ENCODE data around the gene TMIGD1. TPM values are rescaled to one million over a fixed set of nuclear protein-coding genes. Genes with fewer than 3 reads are reported as not detected.

The TMIGD1 gene
- total RNA-seq, 2 experiments from 2014 or later, result not detected

DNA sequence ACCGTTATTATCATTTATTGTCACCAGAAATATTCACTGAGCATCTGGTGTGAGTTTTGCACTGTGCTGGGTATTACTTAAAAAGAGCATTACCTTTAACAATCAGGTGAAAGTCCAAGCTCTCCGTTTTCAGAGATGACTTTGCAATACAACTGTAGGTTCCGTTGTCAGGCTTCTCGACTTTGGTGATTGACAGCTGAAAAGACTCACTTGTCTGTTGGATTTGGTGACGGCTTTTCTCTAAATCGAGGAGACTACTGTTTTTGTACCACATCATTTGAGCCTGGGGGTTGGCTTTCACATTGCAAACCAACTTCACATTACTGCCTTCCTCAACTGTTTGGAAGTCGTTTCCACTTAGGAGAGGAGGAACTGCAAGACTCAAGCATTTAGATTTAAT, 9.1 kb downstream of the TMIGD1 start:
- H3K4me1 Mint-ChIP-seq (ENCODE audit: low read depth), result peaks cover 61% of the 10 kb centered on the region
- no peaks in the 10 kb centered on the region for H3K27me3 ChIP-seq (ENCODE audit: control insufficient read depth in 1 of 2, insufficient read depth in 2 of 2, low read length in 2 of 2)
- H3K4me1 ChIP-seq (ENCODE audit: insufficient read depth, low read length), result peaks cover 42% of the 10 kb centered on the region
- H3K9me3 Mint-ChIP-seq, result no peaks in the 10 kb centered on the region
- peak overlapping the region; percentile 88 for H3K27ac Mint-ChIP-seq
- no peak overlapping the region for H3K4me3 ChIP-seq (ENCODE audit: low read length)
- TF ChIP-seq, protein P1, sequence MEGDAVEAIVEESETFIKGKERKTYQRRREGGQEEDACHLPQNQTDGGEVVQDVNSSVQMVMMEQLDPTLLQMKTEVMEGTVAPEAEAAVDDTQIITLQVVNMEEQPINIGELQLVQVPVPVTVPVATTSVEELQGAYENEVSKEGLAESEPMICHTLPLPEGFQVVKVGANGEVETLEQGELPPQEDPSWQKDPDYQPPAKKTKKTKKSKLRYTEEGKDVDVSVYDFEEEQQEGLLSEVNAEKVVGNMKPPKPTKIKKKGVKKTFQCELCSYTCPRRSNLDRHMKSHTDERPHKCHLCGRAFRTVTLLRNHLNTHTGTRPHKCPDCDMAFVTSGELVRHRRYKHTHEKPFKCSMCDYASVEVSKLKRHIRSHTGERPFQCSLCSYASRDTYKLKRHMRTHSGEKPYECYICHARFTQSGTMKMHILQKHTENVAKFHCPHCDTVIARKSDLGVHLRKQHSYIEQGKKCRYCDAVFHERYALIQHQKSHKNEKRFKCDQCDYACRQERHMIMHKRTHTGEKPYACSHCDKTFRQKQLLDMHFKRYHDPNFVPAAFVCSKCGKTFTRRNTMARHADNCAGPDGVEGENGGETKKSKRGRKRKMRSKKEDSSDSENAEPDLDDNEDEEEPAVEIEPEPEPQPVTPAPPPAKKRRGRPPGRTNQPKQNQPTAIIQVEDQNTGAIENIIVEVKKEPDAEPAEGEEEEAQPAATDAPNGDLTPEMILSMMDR (IDR thresholded peaks at IDR 0.05), result no peak
- H3K9me3 ChIP-seq (ENCODE audit: control insufficient read depth in 1 of 2, insufficient read depth in 1 of 2, low read length in 2 of 2), result no peaks in the 10 kb centered on the region
- no peak overlapping the region for H3K4me3 Mint-ChIP-seq
- CTCF ChIA-PET, result interaction anchor here (1.1 to 2.5 kb wide), 2 partner anchors 12 to 152 kb away, joined by 3 to 19 read pairs; partner anchors contain the start of gene GOSR1
- no peak for DNase-seq
- H3K36me3 ChIP-seq (ENCODE audit: insufficient read depth, low read length), result no peaks in the 10 kb centered on the region
- no peak for ATAC-seq (ENCODE audit: poor library complexity)
- H3K27ac ChIP-seq (ENCODE audit: low read depth in 1 of 2, low read length in 2 of 2), result peak overlapping the region; percentile 51 to 53
- POLR2A ChIA-PET, result interaction anchor here (0.6 to 3.4 kb wide), 3 partner anchors 11 to 190 kb away, joined by 3 to 38 read pairs (median 3); no protein-coding TSS in a partner anchor
- intact Hi-C loops (cut with DNase I, micrococcal nuclease), result no loop called here
- no peaks in the 10 kb centered on the region for H3K27me3 Mint-ChIP-seq
- H3K36me3 Mint-ChIP-seq (ENCODE audit: low read depth), result no peaks in the 10 kb centered on the region

DNA sequence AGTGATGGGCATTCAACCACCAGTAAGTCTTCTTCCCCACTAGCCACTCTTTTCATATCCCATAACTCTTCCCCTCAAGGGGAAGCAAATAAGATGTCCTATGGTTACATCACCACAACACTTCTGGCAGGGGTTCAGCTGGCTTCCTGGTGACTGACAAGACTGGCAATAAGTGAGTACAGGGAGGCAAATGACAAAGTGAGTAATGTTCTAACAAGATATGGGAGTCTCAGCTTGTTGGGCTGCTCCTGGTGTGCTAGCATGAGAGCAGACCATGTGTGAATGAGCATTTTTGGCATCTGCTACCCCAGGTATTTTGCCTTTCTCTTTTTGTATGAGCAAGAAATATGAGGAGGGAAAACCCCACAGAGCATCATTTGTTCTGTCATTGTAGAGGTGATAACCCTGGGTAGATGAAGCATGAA, 9.9 kb downstream of the TMIGD1 start:
- H3K27me3 Mint-ChIP-seq, result no peaks in the 10 kb centered on the region
- Histone ChIP-seq H3K4me3 (ENCODE audit: low read length) (no peak overlapping the region), H3K4me1 (ENCODE audit: insufficient read depth, low read length) (peaks cover 36% of the 10 kb centered on the region), H3K27me3 (ENCODE audit: control insufficient read depth in 1 of 2, insufficient read depth in 2 of 2, low read length in 2 of 2) (no peaks in the 10 kb centered on the region), H3K27ac (ENCODE audit: low read depth in 1 of 2, low read length in 2 of 2) (peak overlapping the region; percentile 51 to 53), H3K36me3 (ENCODE audit: insufficient read depth, low read length) (no peaks in the 10 kb centered on the region), H3K9me3 (ENCODE audit: control insufficient read depth in 1 of 2, insufficient read depth in 1 of 2, low read length in 2 of 2) (no peaks in the 10 kb centered on the region)
- peak in 13 of 14 experiments; percentile 14 to 69 (median 39) for DNase-seq
- CTCF ChIA-PET, result interaction anchor here (0.9 to 2.5 kb wide), 7 partner anchors 10 to 153 kb away, joined by 3 to 19 read pairs (median 3); partner anchors contain the start of genes GOSR1 and TMIGD1
- H3K4me1 Mint-ChIP-seq (ENCODE audit: low read depth), result peaks cover 58% of the 10 kb centered on the region
- POLR2A ChIA-PET, result interaction anchor here (0.7 to 3.4 kb wide), 21 partner anchors 7 to 480 kb away, joined by 3 to 45 read pairs (median 4); partner anchors contain the start of genes BLMH, CPD, GOSR1 and NSRP1
- peak; percentile 59 for ATAC-seq (ENCODE audit: poor library complexity)
- no peaks in the 10 kb centered on the region for H3K36me3 Mint-ChIP-seq (ENCODE audit: low read depth)
- peak overlapping the region; percentile 88 for H3K27ac Mint-ChIP-seq
- TF ChIP-seq, protein P1 (IDR thresholded peaks at IDR 0.05), result no peak
- intact Hi-C loops (cut with DNase I, micrococcal nuclease), result loop anchor here in 1 of 2 experiments (1.0 kb wide), 2 partner anchors 8 to 12 kb away; no protein-coding TSS in a partner anchor
- peak overlapping the region; percentile 58 for H3K4me3 Mint-ChIP-seq
- H3K9me3 Mint-ChIP-seq, result no peaks in the 10 kb centered on the region

DNA sequence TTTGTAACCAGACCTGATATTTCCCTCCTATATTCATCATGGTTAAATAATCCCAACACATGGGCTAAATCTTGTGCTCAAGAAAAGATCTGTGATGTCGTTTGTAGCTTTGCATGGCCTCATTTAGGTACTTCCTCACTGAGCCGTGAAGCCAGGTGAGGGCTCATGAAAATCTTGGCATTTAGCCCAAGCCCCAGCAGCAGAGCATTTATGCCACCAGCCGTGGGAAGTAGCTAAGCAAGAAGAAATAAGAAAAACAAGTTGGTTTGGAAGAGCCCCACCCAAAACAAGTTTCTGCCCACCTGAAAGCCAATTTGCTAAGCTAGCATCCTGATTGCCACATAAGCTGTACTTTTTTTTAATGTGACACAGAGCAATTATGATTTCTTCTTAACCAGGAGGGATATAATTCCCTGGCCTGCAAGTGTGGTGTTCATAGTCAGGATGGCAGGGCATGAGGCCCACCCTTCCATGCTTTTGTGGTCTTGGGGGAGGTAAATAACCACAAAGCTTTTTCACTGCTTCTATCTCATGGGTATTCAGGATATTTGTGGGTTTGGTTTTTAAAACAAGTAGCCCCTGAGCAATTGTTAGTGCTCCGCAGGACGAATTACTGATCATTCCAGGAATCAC, 10.5 kb downstream of the TMIGD1 start:
- peak overlapping the region; percentile 88 for H3K27ac Mint-ChIP-seq
- no peaks in the 10 kb centered on the region for H3K36me3 Mint-ChIP-seq (ENCODE audit: low read depth)
- H3K9me3 Mint-ChIP-seq, result no peaks in the 10 kb centered on the region
- Histone ChIP-seq H3K36me3 (ENCODE audit: insufficient read depth, low read length) (no peaks in the 10 kb centered on the region), H3K9me3 (ENCODE audit: control insufficient read depth in 1 of 2, insufficient read depth in 1 of 2, low read length in 2 of 2) (no peaks in the 10 kb centered on the region), H3K27me3 (ENCODE audit: control insufficient read depth in 1 of 2, insufficient read depth in 2 of 2, low read length in 2 of 2) (no peaks in the 10 kb centered on the region), H3K4me1 (ENCODE audit: insufficient read depth, low read length) (peaks cover 35% of the 10 kb centered on the region), H3K27ac (ENCODE audit: low read depth in 1 of 2, low read length in 2 of 2) (peak overlapping the region; percentile 51 to 53), H3K4me3 (ENCODE audit: low read length) (no peak overlapping the region)
- POLR2A ChIA-PET, result interaction anchor here (0.7 to 3.4 kb wide), 22 partner anchors 8 to 481 kb away, joined by 3 to 45 read pairs (median 4); partner anchors contain the start of genes BLMH, CPD, GOSR1 and NSRP1
- peaks cover 58% of the 10 kb centered on the region for H3K4me1 Mint-ChIP-seq (ENCODE audit: low read depth)
- DNase-seq, result peak; percentile 22 to 89 (median 61)
- intact Hi-C loops (cut with DNase I, micrococcal nuclease), result loop anchor here in 1 of 2 experiments (1.0 kb wide), 2 partner anchors 9 to 13 kb away; no protein-coding TSS in a partner anchor
- H3K27me3 Mint-ChIP-seq, result no peaks in the 10 kb centered on the region
- peak; percentile 85 for ATAC-seq (ENCODE audit: poor library complexity)
- CTCF ChIA-PET, result interaction anchor here (0.9 to 2.5 kb wide), 6 partner anchors 10 to 55 kb away, joined by 3 to 19 read pairs (median 4); partner anchors contain the start of gene TMIGD1
- TF ChIP-seq, protein P1 (IDR thresholded peaks at IDR 0.05), result no peak
- peak overlapping the region; percentile 58 for H3K4me3 Mint-ChIP-seq
